Nucleus accumbens (tissue), 56 donors: Measurements from ENCODE around the gene RAF1.
"Not testable (repeated sequence)": the region's sequence is repeated elsewhere in the genome, so short reads cannot be mapped to it uniquely, and the experiment has no call there.

Experiments used
- DNase-seq, 56 donors: peaks; one replicate each; lab custom pipeline; 2025; lab: John Stamatoyannopoulos, UW

The RAF1 gene

GRCh38 chr3:12644331-12644937 lies 19.5 kb downstream of the RAF1 start:
- no peak for DNase-seq

GRCh38 chr3:12643724-12644123 lies 20.2 kb downstream of the RAF1 start:
- no peak for DNase-seq

DNA sequence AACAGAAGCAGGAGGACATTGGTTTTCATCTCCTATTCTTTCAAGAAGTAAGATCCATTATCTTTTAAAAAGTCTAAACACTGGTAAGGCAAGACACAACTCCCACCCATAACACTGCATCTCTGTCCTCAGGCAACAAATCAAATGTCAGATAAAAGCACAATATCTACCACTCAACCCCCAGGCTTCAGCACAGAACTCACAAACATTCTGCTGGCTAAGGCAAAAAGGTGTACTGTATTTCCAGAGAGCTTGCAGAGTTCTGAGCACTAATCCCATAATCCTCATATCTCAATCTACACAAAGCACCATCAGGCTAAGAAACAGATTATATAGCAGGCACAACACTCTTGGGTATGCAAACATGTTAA lies 20.9 kb downstream of the RAF1 start:
- no peak for DNase-seq

GRCh38 chr3:12640853-12641252 lies 23.1 kb downstream of the RAF1 start:
- DNase-seq, result not testable (repeated sequence)

GRCh38 chr3:12638105-12638504 lies 25.8 kb downstream of the RAF1 start:
- no peak for DNase-seq

DNA sequence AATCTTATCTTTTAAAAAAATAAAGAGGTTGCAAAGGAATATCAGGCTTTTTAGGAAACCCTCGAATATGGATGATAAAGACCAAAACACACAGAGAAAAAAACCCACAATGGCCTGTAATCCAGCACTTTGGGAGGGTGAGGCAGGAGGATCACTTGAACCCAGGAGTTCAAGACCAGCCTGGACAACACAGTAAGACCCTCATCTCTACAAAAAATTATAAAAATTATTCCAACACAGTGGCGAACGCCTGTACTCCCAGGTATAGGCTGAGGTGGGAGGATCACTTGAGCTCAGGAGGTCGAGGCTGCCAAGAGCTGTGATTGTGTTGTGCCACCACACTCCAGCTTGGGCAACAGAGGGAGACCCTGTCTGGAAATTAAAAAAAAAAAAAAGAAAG lies 30.8 kb downstream of the RAF1 start:
- no peak for DNase-seq

GRCh38 chr3:12632523-12632922 lies 31.4 kb downstream of the RAF1 start:
- no peak for DNase-seq

GRCh38 chr3:12630843-12631242 lies 33.1 kb downstream of the RAF1 start:
- not testable (repeated sequence) for DNase-seq

DNA sequence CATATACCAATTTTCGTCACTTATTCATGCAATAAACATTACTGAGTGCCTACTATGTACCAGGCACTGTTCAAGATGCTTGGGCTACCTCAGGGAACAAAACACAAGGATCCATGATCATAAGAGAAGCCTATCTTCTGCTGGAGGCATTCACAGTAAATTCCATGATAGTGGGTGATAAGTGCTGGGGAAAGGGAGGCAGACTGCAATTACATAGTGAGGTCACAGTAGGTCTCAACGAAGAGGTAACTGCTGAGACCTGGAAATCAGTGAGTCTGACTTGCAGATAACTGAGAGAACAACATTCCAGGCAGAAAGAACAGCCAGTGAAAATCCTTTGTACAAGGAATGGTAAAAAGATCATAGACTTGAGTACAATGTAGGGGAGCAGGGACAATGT lies 33.6 kb downstream of the RAF1 start:
- DNase-seq, result no peak

DNA sequence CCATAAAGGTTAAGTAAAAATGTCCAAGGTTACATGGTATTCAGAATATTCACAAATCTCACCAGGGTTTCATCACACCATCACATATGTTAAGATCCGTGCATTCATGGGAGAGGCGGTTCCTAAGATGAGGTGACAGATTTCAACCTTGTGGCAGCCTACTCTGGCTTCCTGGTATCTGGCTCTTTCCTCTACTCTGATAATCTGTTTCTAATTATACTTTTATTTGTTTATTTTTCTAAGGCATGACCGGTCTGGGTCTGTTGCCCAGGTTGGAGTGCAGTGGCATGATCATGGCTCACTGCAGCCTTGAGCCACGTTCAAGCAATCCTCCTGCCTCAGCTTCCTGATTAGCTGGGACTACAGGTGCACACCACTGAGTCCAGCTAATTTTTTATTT lies 34.4 kb downstream of the RAF1 start:
- no peak for DNase-seq

GRCh38 chr3:12628813-12629212 lies 35.1 kb downstream of the RAF1 start:
- DNase-seq, result no peak

GRCh38 chr3:12627370-12627769 lies 36.5 kb downstream of the RAF1 start:
- DNase-seq, result no peak

DNA sequence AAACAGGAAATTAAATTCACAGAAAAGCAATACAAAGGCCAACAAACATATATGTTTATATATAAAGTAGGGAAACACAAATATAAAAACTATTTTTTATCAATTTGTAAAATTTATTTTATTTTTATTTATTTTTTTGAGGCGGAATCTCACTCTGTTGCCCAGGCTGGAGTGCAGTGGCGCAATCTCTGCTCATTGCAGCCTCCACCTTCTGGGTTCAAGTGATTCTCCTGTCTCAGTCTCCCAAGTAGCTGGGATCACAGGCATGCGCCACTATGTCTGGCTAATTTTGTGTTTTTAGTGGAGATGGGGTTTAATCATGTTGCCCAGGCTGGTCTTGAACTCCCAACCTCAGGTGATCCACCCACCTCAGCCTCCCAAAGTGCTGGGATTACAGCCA lies 39.0 kb downstream of the RAF1 start:
- not testable (repeated sequence) for DNase-seq

GRCh38 chr3:12624056-12624455 lies 39.9 kb downstream of the RAF1 start:
- DNase-seq, result no peak

DNA sequence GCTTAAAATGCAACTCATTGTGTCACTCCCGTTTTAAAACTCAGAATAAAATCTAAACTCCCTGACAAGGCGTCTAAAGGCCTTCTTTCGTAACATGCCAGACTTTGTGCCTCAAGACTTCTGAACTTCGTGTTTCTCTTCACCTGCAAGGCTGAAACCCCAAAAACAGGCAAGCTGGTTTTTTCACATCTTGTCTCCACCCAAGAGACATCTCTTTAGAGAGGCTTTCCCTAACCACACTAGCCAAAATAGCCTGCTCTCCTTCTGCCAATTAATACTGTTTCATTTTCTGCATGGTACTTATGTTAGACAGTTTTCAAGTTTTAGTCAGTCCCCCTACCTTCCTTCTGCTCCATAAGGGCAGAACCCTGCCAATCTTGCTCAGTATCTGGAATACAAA lies 41.6 kb downstream of the RAF1 start:
- no peak for DNase-seq

- DNase-seq, result no peak
Measured at GRCh38 chr3:12620729-12621128, 43.2 kb downstream of the RAF1 start.

DNA sequence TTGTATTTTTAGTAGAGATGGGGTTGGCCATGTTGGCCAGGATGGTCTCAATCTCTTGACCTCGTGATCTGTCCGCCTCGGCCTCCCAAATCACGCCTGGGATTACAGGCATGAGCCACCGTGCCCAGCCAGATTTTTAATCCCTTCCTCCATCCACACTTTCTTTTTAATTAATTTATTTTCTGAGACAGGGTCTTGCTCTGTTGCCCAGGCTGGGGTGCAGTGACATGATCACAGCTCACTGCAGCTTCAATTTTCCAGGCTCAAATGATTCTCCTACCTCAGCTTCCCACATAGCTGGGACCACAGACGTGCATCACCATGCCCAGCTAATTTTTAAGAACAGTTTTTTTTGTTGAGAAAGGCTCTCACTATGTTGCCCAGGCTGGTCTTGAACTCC lies 43.6 kb downstream of the RAF1 start:
- no peak for DNase-seq

DNA sequence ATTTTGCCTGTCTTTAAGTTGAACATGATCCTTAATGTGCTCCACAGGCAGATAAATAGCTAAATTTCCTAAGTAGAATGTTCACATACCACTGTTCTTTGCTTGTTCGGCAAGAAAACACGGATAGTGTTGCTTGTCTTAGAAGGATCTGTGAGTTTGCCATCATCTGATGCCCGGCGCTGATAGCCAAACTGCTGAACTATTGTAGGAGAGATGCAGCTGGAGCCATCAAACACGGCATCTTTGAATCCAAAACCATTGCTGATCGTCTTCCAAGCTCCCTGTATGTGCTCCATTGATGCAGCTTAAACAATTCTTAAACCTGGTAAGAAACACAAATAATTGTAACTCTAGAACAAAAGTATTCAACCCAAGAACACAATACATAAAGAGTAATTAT lies 45.5 kb downstream of the RAF1 start:
- peak in 7 of 56 donors; percentile 1 to 28 (median 10) for DNase-seq

DNA sequence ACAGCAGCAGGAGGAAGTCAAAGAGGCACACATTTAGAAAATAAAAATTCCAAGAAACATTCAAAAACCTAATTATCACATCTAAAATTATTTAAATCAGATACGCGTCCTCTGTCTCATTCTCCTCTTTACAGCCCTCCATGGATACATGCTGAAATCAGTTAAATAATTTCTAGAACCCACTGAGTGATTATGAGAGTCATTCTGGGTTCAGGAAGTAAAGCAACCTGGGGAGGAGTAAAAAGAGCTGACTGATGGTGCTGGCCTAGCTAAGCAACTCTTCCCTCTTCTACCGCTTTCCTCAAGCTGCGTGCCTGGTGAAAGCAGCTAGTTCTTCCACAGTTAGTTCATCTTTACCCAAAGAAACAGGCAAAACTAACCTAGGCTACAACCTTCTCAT lies 48.7 kb downstream of the RAF1 start:
- no peak for DNase-seq

DNA sequence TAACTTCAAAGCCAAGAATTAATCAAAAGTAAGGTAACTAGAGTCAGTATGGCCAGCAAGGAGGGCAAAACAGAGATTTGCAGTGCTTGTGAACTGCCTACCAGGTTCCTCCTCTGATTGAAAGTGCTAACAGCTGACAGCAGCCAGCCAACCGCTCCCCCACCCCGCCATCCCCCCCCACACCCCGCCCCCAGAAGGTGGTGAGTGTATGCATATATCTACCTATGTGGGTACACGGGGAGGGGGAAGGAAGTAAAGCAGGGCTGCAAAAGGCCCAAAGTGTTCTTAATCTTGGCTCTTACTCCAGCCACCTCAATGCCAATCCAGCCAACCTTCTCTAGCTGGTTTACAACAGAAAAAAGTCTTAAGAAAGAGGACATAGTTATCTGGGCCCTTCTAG lies 50.7 kb downstream of the RAF1 start:
- no peak for DNase-seq

DNA sequence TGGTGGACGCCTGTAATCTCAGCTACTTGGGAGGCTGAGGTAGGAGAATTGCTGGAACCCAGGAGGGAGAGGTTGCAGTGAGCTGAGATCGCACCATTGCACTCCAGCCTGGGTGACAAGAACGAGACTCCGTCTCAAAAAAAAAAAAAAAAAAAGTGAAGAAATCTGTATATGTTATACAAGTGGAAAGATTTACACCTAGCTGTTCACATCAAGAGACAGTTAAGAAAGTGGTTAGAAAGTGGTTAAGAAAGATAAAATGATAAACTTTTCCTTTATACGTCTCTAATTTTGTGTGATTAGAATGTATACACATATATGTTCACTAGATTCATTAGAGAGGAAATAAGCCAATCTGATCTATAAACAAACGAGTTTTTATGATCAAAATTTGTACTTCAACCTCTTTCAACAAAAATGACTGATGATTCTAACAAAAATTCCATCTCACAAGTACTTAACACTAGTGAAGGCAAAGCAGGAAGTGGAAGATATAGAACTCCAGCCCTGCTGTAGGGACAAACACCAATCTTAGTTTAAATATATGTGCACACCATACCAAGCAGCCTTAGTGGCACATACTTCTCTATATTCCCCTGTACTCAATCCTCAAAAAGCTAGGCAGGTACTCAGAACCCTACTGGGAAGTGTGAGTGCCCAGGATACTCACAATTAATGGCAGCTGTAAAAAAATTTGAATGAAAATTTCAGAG lies 51.2 kb downstream of the RAF1 start:
- DNase-seq, result no peak

- DNase-seq, result no peak
Measured at GRCh38 chr3:12611117-12611516, 52.8 kb downstream of the RAF1 start.

GRCh38 chr3:12608376-12608775 lies 55.5 kb downstream of the RAF1 start:
- DNase-seq, result no peak
